ENCODE results near the gene RTP1.

RTP1 gene

GRCh38 chr3:187210545-187211327 lies 13.4 kb downstream of the RTP1 start:
- no peak for TF ChIP-seq CTCF (IDR thresholded peaks at IDR 0.05; ENCODE audit: borderline replicate concordance, insufficient read depth, low read depth, low read length)
- H3K4me3 ChIP-seq (ENCODE audit: low read depth, low read length) = no peak overlapping the region

- no peak overlapping the region for H3K4me3 ChIP-seq (ENCODE audit: low read depth, low read length)
- no peak for TF ChIP-seq CTCF (IDR thresholded peaks at IDR 0.05; ENCODE audit: borderline replicate concordance, insufficient read depth, low read depth, low read length)
These were observed 14.4 kb downstream of the RTP1 start for GRCh38 chr3:187211532-187212195.

- no peak overlapping the region for H3K4me3 ChIP-seq (ENCODE audit: low read depth, low read length)
- TF ChIP-seq CTCF (IDR thresholded peaks at IDR 0.05; ENCODE audit: borderline replicate concordance, insufficient read depth, low read depth, low read length) = no peak
These were observed 14.9 kb downstream of the RTP1 start for GRCh38 chr3:187212196-187212545.

GRCh38 chr3:187212705-187213104 lies 15.4 kb downstream of the RTP1 start:
- TF ChIP-seq CTCF (IDR thresholded peaks at IDR 0.05; ENCODE audit: borderline replicate concordance, insufficient read depth, low read depth, low read length) = no peak
- H3K4me3 ChIP-seq (ENCODE audit: low read depth, low read length) = no peak overlapping the region

GRCh38 chr3:187213616-187214015 lies 16.3 kb downstream of the RTP1 start:
- no peak for TF ChIP-seq CTCF (IDR thresholded peaks at IDR 0.05; ENCODE audit: borderline replicate concordance, insufficient read depth, low read depth, low read length)
- H3K4me3 ChIP-seq (ENCODE audit: low read depth, low read length) = no peak overlapping the region

- H3K4me3 ChIP-seq (ENCODE audit: low read depth, low read length) = no peak overlapping the region
- TF ChIP-seq CTCF (IDR thresholded peaks at IDR 0.05; ENCODE audit: borderline replicate concordance, insufficient read depth, low read depth, low read length) = no peak
These were observed 18.2 kb downstream of the RTP1 start for GRCh38 chr3:187215460-187215859.

GRCh38 chr3:187222801-187223200 lies 25.5 kb downstream of the RTP1 start:
- no peak overlapping the region for H3K4me3 ChIP-seq (ENCODE audit: low read depth, low read length)
- TF ChIP-seq CTCF (IDR thresholded peaks at IDR 0.05; ENCODE audit: borderline replicate concordance, insufficient read depth, low read depth, low read length) = no peak

All from GM12875 (cell line).